Parathyroid adenoma (tissue), 2 donors: ENCODE data around the gene GUCA2B.

Source experiments
- H2AFZ ChIP-seq: fragments of 300-600 bp; sonication (generic); one replicate; pipeline ENCODE4 v1.7.0; 2017; ENCODE audit warnings: antibody characterized with exemption, mild to moderate bottlenecking
- H3K27ac ChIP-seq: fragments of 300-600 bp; sonication (generic); one replicate; pipeline ENCODE4 v1.7.0; 2017
- H3K27me3 ChIP-seq: fragments of 300-600 bp; sonication (generic); one replicate; pipeline ENCODE4 v1.7.0; 2017; ENCODE audit warnings: low read length; ENCODE audit not compliant: control insufficient read depth, insufficient read depth
- H3K36me3 ChIP-seq: fragments of 300-600 bp; sonication (generic); one replicate; pipeline ENCODE4 v1.7.0; 2017; ENCODE audit warnings: low read length; ENCODE audit not compliant: control insufficient read depth, insufficient read depth
- H3K4me1 ChIP-seq: fragments of 300-600 bp; sonication (generic); one replicate; pipeline ENCODE4 v1.7.0; 2017; ENCODE audit warnings: control low read depth
- H3K4me2 ChIP-seq: fragments of 300-600 bp; sonication (generic); one replicate; pipeline ENCODE4 v1.7.0; 2017; ENCODE audit warnings: low read length
- H3K4me3 ChIP-seq: fragments of 300-600 bp; sonication (generic); one replicate; pipeline ENCODE4 v1.7.0; 2017; ENCODE audit warnings: low read depth, low read length
- H3K79me2 ChIP-seq: fragments of 300-600 bp; sonication (generic); one replicate; pipeline ENCODE4 v1.7.0; 2017; ENCODE audit warnings: control low read depth
- H3K9ac ChIP-seq: fragments of 300-600 bp; sonication (generic); one replicate; pipeline ENCODE4 v1.7.0; 2017; ENCODE audit warnings: mild to moderate bottlenecking
- H3K9me3 ChIP-seq: fragments of 300-600 bp; sonication (generic); one replicate; pipeline ENCODE4 v1.7.0; 2017; ENCODE audit warnings: low read length; ENCODE audit not compliant: control insufficient read depth
- TF ChIP-seq, protein P1 (sequence below): fragments of 300-600 bp; sonication (generic); IDR thresholded peaks from one replicate; pipeline ENCODE4 v1.7.0; 2017; ENCODE audit warnings: antibody characterized with exemption, mild to moderate bottlenecking
- donor health status: primary hyperparathyroidism.

Gene GUCA2B

DNA sequence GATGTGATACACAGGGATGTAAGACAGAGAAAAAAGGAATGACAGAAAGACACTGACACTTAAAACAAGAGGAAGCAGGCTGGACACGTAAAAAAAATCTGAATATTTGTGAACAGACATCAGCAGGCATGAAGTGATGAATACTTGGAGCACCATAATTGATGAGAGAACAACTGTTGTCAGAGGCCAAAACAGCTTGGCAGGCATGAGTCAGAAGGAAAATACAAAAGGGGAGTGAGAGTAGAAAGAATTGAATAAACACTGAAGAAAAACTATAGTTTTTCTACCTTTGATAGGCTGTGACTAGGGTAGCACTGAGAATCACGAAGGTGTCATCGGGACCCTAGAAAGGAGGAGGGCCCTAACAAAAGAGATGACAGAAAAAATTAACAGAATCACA is 32.9 kb downstream of the GUCA2B start:
- no peaks in the 10 kb centered on the region for H3K4me1 ChIP-seq
- no peaks in the 10 kb centered on the region for H3K27me3 ChIP-seq
- TF ChIP-seq, protein P1, sequence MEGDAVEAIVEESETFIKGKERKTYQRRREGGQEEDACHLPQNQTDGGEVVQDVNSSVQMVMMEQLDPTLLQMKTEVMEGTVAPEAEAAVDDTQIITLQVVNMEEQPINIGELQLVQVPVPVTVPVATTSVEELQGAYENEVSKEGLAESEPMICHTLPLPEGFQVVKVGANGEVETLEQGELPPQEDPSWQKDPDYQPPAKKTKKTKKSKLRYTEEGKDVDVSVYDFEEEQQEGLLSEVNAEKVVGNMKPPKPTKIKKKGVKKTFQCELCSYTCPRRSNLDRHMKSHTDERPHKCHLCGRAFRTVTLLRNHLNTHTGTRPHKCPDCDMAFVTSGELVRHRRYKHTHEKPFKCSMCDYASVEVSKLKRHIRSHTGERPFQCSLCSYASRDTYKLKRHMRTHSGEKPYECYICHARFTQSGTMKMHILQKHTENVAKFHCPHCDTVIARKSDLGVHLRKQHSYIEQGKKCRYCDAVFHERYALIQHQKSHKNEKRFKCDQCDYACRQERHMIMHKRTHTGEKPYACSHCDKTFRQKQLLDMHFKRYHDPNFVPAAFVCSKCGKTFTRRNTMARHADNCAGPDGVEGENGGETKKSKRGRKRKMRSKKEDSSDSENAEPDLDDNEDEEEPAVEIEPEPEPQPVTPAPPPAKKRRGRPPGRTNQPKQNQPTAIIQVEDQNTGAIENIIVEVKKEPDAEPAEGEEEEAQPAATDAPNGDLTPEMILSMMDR = no peak
- H2AFZ ChIP-seq = no peak overlapping the region
- H3K4me3 ChIP-seq = no peak overlapping the region
- no peaks in the 10 kb centered on the region for H3K36me3 ChIP-seq
- no peak overlapping the region for H3K27ac ChIP-seq
- H3K9me3 ChIP-seq = no peaks in the 10 kb centered on the region
- H3K4me2 ChIP-seq = no peak overlapping the region
- H3K79me2 ChIP-seq = peaks cover 3% of the 10 kb centered on the region
- no peak overlapping the region for H3K9ac ChIP-seq

DNA sequence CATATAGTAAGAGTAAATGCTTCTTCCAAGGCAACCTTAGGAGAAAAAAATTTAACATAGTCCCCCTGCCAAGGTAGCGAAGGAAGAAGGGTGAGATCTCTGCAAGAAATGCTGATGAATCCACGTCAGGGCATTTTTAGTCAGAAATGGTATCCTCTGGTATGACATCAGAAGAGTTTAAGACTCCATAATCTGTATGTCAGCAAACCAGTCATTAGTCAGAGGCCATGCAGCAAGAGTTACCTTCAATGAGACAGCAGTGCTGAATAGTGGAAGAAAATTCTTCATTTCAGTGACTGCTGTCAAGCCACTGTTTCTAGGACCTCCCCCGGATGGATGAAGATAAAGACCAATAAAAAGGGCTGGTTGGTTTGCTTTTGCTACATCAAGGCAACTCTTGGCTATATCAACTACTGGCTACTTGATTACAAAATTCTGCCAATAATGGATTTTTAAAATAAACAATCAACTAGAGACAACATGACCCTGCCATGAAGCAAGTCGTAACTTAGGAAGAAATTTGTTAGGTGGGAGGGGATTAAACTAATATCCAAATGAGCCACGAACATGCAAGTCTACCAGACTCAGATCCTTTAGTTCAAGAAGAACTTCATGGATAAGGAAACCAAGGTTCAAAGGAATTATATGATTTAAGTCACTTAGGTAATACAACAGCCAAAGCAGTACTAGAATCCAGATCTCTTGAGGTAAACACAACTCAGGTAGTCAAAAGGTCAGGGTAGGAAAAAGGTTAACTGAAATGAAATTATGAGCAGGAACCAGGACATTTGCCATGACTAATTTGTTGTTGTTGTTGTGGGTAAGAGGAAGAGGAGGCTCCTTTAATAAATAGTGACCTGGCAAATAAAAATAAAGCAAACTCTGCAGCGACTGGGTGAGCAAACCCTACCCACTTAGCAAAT is 37.0 kb downstream of the GUCA2B start:
- Histone ChIP-seq H3K9ac (no peak overlapping the region), H3K27ac (no peak overlapping the region), H3K4me2 (no peak overlapping the region), H3K4me1 (no peaks in the 10 kb centered on the region), H3K79me2 (peaks cover 3% of the 10 kb centered on the region), H3K27me3 (no peaks in the 10 kb centered on the region), H3K4me3 (no peak overlapping the region), H3K9me3 (no peaks in the 10 kb centered on the region), H2AFZ (no peak overlapping the region), H3K36me3 (no peaks in the 10 kb centered on the region)
- TF ChIP-seq, protein P1 = no peak

DNA sequence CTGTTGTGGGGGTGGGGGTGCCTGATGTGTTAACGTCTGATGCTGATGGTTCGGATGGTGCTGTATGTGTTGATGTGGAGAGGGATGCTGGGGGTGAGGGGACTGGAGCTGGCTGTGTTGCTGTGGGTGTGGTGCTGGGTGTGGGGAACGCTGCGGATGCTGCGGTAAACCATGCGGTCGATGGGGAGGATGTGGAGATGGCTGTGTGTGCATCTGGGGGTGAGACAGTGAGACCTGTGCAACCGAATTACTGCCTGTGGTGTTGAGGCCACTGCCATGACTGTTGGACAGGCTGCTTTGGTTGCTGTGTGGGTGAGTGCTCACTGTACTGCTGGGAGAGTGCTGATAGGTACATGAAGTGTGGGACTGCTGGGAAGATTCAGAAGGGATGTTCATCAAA is 38.1 kb downstream of the GUCA2B start:
- H3K9ac ChIP-seq = no peak overlapping the region
- no peaks in the 10 kb centered on the region for H3K9me3 ChIP-seq
- H3K27ac ChIP-seq = no peak overlapping the region
- no peak overlapping the region for H3K4me2 ChIP-seq
- H3K27me3 ChIP-seq = no peaks in the 10 kb centered on the region
- H2AFZ ChIP-seq = no peak overlapping the region
- no peaks in the 10 kb centered on the region for H3K4me1 ChIP-seq
- H3K36me3 ChIP-seq = no peaks in the 10 kb centered on the region
- H3K79me2 ChIP-seq = peaks cover 3% of the 10 kb centered on the region
- TF ChIP-seq, protein P1 = no peak
- H3K4me3 ChIP-seq = no peak overlapping the region

DNA sequence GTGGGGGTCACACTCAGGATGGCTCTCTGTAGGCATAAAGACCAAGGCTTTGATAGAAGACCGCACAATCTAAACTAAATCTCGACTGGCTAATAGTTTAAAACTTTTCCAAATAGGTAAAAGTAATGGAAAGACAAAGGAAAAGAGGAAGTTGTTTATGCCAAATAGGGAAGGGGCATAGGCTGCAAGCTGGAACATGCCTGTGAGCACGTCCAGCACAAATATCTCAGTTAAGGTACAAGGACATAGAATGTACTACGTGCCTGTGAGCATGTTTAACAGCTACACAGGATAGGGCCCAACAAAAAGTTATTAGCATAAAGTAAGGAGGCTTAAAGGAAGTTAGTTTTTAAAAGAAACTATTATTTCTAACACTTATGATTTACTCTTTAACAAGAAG is 38.9 kb downstream of the GUCA2B start:
- Histone ChIP-seq H3K9me3 (no peaks in the 10 kb centered on the region), H3K79me2 (peaks cover 3% of the 10 kb centered on the region), H3K27me3 (no peaks in the 10 kb centered on the region), H3K27ac (no peak overlapping the region), H2AFZ (no peak overlapping the region), H3K9ac (no peak overlapping the region), H3K4me2 (no peak overlapping the region), H3K4me3 (no peak overlapping the region), H3K4me1 (no peaks in the 10 kb centered on the region), H3K36me3 (no peaks in the 10 kb centered on the region)
- TF ChIP-seq, protein P1 = no peak

DNA sequence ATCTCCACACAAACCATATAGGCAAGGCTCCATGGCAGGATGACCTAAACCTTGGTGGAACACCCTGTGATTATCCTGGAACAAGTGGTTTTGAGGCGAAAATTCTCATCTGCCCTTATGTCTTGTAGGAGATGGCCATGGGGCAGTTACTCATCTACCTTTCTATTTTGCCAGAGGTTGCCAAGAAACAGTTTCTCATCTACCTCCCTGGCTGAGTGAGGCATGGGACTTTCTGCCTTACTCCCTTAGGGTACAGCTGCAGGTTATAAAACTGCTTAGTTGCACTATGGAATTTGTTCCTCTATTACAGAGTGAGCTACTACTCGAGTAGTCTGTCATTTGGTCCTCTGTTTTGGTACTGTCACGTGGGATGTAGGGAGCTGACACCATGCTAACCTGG is 42.6 kb downstream of the GUCA2B start:
- TF ChIP-seq, protein P1 = no peak
- Histone ChIP-seq H3K4me1 (no peaks in the 10 kb centered on the region), H3K9ac (no peak overlapping the region), H3K27me3 (no peaks in the 10 kb centered on the region), H3K27ac (no peak overlapping the region), H3K9me3 (no peaks in the 10 kb centered on the region), H3K4me2 (no peak overlapping the region), H3K36me3 (no peaks in the 10 kb centered on the region), H3K79me2 (no peaks in the 10 kb centered on the region), H2AFZ (no peak overlapping the region), H3K4me3 (no peak overlapping the region)
